Karpas-422 (cell line): ENCODE results near the gene LILRA6. TPM values are rescaled to one million over a fixed set of nuclear protein-coding genes. Genes with fewer than 3 reads are reported as not detected.
"Not testable (repeated sequence)": the region's sequence is repeated elsewhere in the genome, so short reads cannot be mapped to it uniquely, and the experiment has no call there.

ENCODE experiments used
- DNase-seq: peaks from one replicate; pipeline ENCODE4 v3.0.0-alpha.2; 2015
- H2AFZ ChIP-seq: fragments of 200-600 bp; sonication (generic); 2 replicates; pipeline ENCODE4 v1.6.1; 2014; ENCODE audit warnings: antibody characterized with exemption, low read length, mixed read lengths
- H3K27ac ChIP-seq: fragments of 200-600 bp; sonication (generic); 2 replicates; pipeline ENCODE4 v1.5.1; 2014; ENCODE audit warnings: mild to moderate bottlenecking, low read length, moderate library complexity
- H3K27me3 ChIP-seq: fragments of 200-600 bp; sonication (generic); 2 replicates; pipeline ENCODE4 v1.6.1; 2014; ENCODE audit warnings: low read length, mixed read lengths
- H3K36me3 ChIP-seq: fragments of 200-600 bp; sonication (generic); 2 replicates; pipeline ENCODE4 v1.6.1; 2014; ENCODE audit warnings: low read length, mixed read lengths; ENCODE audit not compliant: insufficient read depth
- H3K4me1 ChIP-seq: fragments of 200-600 bp; sonication (generic); 2 replicates; pipeline ENCODE4 v1.6.1; 2014; ENCODE audit warnings: mild to moderate bottlenecking, low read length, mixed read lengths
- H3K4me2 ChIP-seq: fragments of 200-600 bp; sonication (generic); 2 replicates; pipeline ENCODE4 v1.6.1; 2014; ENCODE audit warnings: low read length, low read depth, mild to moderate bottlenecking; ENCODE audit not compliant: poor library complexity, severe bottlenecking
- H3K4me3 ChIP-seq: fragments of 200-600 bp; sonication (generic); 2 replicates; pipeline ENCODE4 v1.5.1; 2014; ENCODE audit warnings: mild to moderate bottlenecking, antibody characterized with exemption, low read length, mixed read lengths
- H3K79me2 ChIP-seq: fragments of 200-600 bp; sonication (generic); 2 replicates; pipeline ENCODE4 v1.6.1; 2014; ENCODE audit warnings: mild to moderate bottlenecking, low read length, mixed read lengths
- H3K9ac ChIP-seq: fragments of 200-600 bp; sonication (generic); 2 replicates; pipeline ENCODE4 v1.6.0; 2014; ENCODE audit warnings: low read length
- H3K9me2 ChIP-seq: fragments of 200-600 bp; sonication (generic), shearing (Covaris generic); replicated peaks from 2 replicates; pipeline ENCODE4 v1.6.0; 2014; ENCODE audit warnings: mild to moderate bottlenecking, low read length, moderate library complexity; ENCODE audit not compliant: insufficient read depth
- H3K9me3 ChIP-seq: fragments of 300-700, 200-600 bp; sonication (generic); 2 replicates; pipeline ENCODE4 v1.6.1; 2014; ENCODE audit warnings: low read length, mixed read lengths
- H4K20me1 ChIP-seq: fragments of 200-600 bp; sonication (generic); 2 replicates; pipeline ENCODE4 v1.6.1; 2014; ENCODE audit warnings: mild to moderate bottlenecking, antibody characterized with exemption, low read length, low read depth; ENCODE audit not compliant: insufficient read depth
- total RNA-seq: library from RNA; depleted of rRNA; stranded (reverse); fragments of >200 nt; shearing (Covaris generic); gene quantifications from 2 replicates; pipeline ENCODE4 v1.2.3, GENCODE V29; 2014; ENCODE audit warnings: low replicate concordance

Gene LILRA6
- total RNA-seq, 1 experiment from 2014 or later: not detected

DNA sequence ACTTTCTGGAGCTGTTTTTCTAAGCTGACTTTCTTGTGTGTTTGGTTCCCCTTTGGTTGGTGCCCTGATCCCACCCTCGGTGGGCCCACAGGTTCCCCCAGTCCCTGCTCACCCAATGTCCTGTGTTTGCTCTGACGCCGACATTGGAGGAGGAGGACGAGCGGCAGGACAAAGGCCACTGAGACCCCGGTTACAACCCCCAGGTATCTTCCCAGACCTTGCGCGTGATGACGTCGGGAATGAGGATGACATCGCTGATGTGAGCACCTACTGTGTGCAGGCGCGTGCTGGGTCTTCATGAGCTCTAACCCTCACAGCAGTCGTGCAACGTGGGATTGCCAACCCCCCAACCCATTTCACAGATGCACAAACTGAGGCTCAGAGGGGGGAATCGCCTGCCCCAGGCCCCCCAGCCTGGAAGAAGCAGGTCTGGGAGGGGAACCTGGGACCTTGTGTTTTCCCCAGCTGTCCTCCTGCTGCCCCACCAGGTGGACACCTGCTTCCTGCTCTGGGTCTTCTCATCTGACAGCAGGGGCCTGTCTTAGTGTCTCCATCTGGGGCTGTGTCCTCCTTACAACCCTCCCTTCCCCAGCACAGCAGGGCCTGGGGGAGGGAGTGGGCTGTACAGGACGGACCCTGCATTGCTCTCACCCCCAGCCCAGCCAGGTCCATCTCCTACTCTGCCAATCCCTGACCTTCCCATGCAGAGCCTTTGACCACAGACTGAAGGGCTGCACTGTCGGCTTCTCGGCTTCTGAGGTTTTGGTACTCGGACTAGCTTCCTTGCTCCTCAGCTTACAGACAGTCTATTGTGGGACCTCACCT is 4.7 kb upstream of the LILRA6 start:
- DNase-seq: no peak
- Histone ChIP-seq H3K9me2 (no peaks in the 10 kb centered on the region), H3K27ac (no peak overlapping the region), H3K36me3 (no peaks in the 10 kb centered on the region), H3K4me3 (no peak overlapping the region), H3K79me2 (no peaks in the 10 kb centered on the region), H3K9ac (no peak overlapping the region), H2AFZ (no peak overlapping the region), H3K27me3 (no peaks in the 10 kb centered on the region), H4K20me1 (no peaks in the 10 kb centered on the region), H3K4me2 (no peak overlapping the region), H3K9me3 (no peaks in the 10 kb centered on the region), H3K4me1 (no peaks in the 10 kb centered on the region)

DNA sequence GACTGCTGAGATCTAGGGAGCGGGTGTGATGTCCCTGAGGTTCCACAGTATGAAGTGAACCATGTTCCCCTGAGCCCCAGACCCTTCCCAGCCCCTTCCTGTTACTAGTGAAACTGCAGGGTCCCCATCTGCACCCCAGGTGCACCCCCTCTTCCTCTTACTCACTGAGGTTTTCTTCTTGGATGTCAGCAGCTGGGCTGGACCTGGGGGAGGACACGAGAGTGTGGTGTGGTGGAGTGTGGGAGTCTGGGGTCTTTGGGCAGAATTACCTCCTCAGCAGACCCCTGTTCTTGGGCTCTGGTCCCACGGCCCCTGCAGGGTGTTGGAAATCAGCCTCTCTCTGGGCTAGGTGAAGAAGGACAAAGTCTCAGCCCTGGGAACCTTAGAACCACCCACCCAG is 3.3 kb upstream of the LILRA6 start:
- Histone ChIP-seq H3K4me1 (no peaks in the 10 kb centered on the region), H3K4me2 (no peak overlapping the region), H3K27ac (no peak overlapping the region), H3K36me3 (no peaks in the 10 kb centered on the region), H3K79me2 (no peaks in the 10 kb centered on the region), H3K9ac (no peak overlapping the region), H2AFZ (no peak overlapping the region), H3K4me3 (no peak overlapping the region), H3K9me2 (no peaks in the 10 kb centered on the region), H4K20me1 (no peaks in the 10 kb centered on the region), H3K27me3 (no peaks in the 10 kb centered on the region), H3K9me3 (no peaks in the 10 kb centered on the region)
- DNase-seq: no peak

DNA sequence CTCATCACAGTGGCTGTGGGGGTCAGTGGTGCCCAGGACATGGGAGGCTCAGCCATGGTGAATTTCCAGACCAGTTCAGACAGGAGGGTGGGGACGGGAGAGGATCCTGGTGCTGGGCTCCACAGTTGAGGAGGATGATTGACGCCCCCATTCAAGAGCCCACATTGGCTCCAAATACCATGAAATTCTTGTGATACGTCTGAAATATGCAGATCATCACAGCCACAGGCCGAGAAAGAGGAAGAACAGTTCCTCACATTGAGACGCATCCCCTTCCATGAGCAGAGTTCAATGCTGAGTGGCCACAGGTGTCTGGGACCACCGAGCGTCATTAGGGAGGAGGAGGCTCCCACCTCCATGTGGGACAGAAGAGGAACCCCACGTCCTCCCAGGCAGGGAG is 1.2 kb upstream of the LILRA6 start:
- DNase-seq, H3K9me3 ChIP-seq, H3K36me3 ChIP-seq, H4K20me1 ChIP-seq, H3K9me2 ChIP-seq, H3K9ac ChIP-seq, H3K27me3 ChIP-seq, H3K4me2 ChIP-seq, H3K4me1 ChIP-seq, H3K27ac ChIP-seq, H3K4me3 ChIP-seq, H3K79me2 ChIP-seq, H2AFZ ChIP-seq: not testable (repeated sequence)

DNA sequence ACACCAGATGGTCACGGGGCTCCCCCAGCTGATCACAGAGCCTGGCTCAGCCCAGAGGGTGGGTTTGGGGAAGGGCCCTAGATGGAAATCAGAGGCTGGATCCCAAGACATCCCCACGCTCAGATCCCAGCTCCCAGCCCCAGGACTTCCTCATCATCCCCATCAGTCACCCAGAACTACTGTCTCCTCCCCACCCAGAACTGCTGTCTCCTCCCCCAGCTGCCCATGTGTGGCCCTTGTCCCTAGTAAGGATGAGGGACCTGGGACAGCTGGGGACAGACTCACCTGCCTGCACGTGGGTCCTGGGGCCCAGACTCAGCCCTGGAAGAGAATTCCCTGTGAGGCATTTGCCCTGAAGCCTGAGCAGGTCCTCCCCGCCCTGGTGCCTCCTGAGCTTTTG is 356 bp downstream of the LILRA6 start:
- H3K9ac ChIP-seq, H3K4me1 ChIP-seq, H2AFZ ChIP-seq, H4K20me1 ChIP-seq, H3K79me2 ChIP-seq, DNase-seq, H3K36me3 ChIP-seq, H3K27me3 ChIP-seq, H3K4me3 ChIP-seq, H3K27ac ChIP-seq, H3K4me2 ChIP-seq, H3K9me3 ChIP-seq, H3K9me2 ChIP-seq: not testable (repeated sequence)

DNA sequence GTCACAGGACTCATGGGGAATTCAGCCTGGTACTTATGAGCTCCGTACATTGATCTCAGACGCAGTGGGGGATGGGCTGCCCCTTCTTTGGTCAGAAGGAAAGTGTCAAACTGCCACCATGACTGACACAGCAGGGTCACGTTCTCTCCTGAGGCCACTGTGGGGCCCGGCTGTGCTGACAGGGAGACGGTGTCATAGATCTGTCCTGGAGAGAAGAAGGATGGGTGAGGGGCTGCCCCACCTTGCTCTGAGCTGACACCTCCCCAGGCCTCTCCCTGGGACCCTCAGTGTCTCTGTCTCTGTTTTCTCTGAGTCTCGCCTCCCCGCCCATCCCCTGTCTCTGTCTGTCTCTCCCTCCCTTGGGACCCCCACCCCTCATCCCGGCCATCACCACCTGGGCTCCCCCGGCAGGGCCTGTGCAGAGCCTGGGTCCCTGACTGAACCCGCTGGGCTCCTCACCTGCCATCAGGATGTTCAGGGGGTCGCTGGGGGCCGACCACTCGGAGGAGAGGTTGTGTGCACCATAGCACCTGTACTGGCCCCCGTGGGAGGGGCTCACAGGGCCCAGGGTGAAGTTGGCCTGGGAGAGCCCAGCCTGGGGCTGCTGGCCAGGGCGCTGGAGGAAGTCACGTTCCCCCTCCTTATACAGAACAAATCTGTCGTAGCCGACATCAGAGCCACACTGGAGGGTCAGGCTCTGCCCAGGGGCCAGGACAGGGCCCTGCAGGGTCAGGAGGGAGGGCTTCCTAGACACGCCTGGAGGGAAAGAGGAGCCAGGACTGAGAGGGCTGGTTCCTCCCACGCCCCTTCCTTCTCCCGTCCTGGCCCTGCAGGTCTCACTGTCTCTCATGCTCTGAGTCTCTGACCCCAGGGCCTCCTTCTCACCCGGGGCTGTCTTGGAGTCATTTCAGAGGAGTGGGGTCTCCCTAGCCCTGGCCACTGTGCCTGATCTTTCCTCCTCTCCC is 1.9 kb downstream of the LILRA6 start:
- not testable (repeated sequence) for H4K20me1 ChIP-seq, H3K79me2 ChIP-seq, H3K9me2 ChIP-seq, H3K36me3 ChIP-seq, H3K9ac ChIP-seq, DNase-seq, H3K4me1 ChIP-seq, H3K4me3 ChIP-seq, H3K27me3 ChIP-seq, H3K27ac ChIP-seq, H2AFZ ChIP-seq, H3K4me2 ChIP-seq, H3K9me3 ChIP-seq

DNA sequence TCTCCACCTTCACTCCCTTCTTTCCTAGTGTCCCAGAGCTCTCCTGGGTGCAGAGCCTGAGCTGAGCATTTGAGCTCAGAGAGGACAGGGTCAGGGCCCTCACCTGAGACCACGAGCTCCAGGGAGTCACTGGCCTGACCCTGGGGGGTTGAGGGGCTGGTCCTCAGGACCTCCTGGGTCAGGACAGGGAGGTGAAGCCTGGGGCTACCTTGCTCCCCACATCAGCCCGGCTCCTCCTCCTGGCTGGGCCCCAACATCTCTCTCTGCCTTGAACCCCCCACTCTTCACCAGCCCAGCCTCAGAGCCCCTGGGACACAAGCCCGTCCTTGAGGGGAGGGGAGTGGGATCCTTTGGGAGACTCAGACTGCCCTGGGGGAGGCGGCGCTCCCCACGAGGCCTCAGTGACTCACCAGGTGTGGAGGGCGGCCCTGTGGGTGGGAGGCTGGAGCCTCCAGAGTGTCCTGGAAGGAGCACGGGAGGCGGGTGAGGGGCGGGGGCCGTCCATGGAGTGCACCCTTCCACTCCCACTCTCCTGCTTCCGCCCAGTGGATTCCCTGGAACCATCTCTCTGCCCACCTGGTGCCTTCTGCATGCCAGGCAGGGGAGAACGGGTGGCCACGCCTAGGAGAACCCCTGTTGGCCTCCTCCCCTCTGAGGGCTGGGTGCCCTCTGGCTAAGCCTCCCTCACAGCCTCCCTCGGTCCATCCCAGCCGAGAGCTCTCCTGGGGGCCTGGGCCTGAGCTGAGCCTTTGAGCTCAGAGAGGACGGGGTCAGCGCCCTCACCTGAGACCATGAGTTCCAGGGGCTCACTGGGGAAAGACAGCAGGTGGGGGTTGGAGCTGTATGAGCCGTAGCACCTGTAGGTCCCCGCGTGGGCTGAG is 2.9 kb downstream of the LILRA6 start:
- not testable (repeated sequence) for H3K4me3 ChIP-seq, H3K27ac ChIP-seq, H3K4me1 ChIP-seq, H3K27me3 ChIP-seq, H3K36me3 ChIP-seq, H3K9me2 ChIP-seq, H3K9me3 ChIP-seq, DNase-seq, H2AFZ ChIP-seq, H3K4me2 ChIP-seq, H4K20me1 ChIP-seq, H3K9ac ChIP-seq, H3K79me2 ChIP-seq

DNA sequence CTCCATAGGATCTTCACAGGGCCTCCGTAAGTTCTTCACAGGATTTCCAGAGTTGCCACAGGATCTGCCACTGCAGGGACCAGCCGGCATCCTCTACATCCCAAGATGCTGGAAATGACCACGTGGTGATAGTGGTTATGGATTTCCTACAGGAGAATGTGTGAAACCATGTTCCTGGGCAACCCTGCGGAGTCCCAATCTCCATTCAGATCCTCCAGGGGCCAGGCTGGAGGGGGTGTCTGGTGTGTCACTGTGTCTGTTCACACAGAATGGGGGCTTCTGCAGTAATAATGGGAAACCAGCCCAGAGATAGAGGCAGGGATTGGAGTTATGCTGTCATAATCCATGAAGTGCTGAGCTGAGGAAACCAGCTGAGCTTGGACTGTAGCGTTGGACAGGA is 8.6 kb downstream of the LILRA6 start:
- no peaks in the 10 kb centered on the region for H3K36me3 ChIP-seq
- H3K27ac ChIP-seq: no peak overlapping the region
- H3K79me2 ChIP-seq: no peaks in the 10 kb centered on the region
- H3K4me2 ChIP-seq: no peak overlapping the region
- H3K9ac ChIP-seq: no peak overlapping the region
- no peaks in the 10 kb centered on the region for H3K9me3 ChIP-seq
- no peaks in the 10 kb centered on the region for H3K9me2 ChIP-seq
- no peak overlapping the region for H2AFZ ChIP-seq
- no peak overlapping the region for H3K4me3 ChIP-seq
- no peaks in the 10 kb centered on the region for H3K27me3 ChIP-seq
- H3K4me1 ChIP-seq: no peaks in the 10 kb centered on the region
- H4K20me1 ChIP-seq: no peaks in the 10 kb centered on the region
- no peak for DNase-seq
